H1 (cell line): Measurements from ENCODE around the gene TUBA4B. TPM values are rescaled to one million over a fixed set of nuclear protein-coding genes. Genes with fewer than 3 reads are reported as not detected.

ENCODE experiments used
- ATF2 ChIP-seq: IDR thresholded peaks from 2 replicates; pipeline ENCODE4 v1.6.1; 2012; ENCODE audit warnings: low read length, inconsistent platforms
- HDAC6 ChIP-seq: IDR thresholded peaks from one replicate; pipeline ENCODE4 v1.7.1; 2012; ENCODE audit warnings: low read depth, mild to moderate bottlenecking, inconsistent platforms, low read length, moderate library complexity
- PHF8 ChIP-seq: fragments of 200-600 bp; sonication (generic); conservative IDR thresholded peaks from 2 replicates; pipeline ENCODE4 v1.7.1; 2012; ENCODE audit warnings: low read depth, mild to moderate bottlenecking, inconsistent platforms, low read length, moderate library complexity
- TBP ChIP-seq: IDR thresholded peaks from 2 replicates; pipeline ENCODE4 v1.6.1; 2011; ENCODE audit warnings: low read depth, low read length, improper control_type of control experiment
- polyA plus RNA-seq, 7 experiments: library from polyadenylated mRNA; depleted of rRNA in 3 of 7; stranded (reverse) in 5 of 7; unstranded in 2 of 7; fragments of >200 nt in 5 of 7; fragments of 200-250 nt in 2 of 7; gene quantifications; 1 replicate in 5 of 7; 2 replicates in 1 of 7; 4 replicates in 1 of 7; pipeline versions ENCODE4 v1.2.1 to v1.2.3, GENCODE V29; 2011 to 2013; ENCODE audit warnings: missing spikeins in 2 of 7, mixed read lengths in 2 of 7
- total RNA-seq: library from RNA; stranded (reverse); fragmentation: NEBNext Ultra II Directional; extraction: Animal tissue kit (Norgen Biotek cat#: 25700); gene quantifications from 2 replicates; pipeline ENCODE4 v1.2.1, GENCODE V29; 2021

Gene TUBA4B
- total and polyA plus RNA-seq, 2 of the 8 experiments (the other 6 are each of a cell fraction or from before 2014, with no cell fraction given), result 0.08 to 0.24 TPM

- TF ChIP-seq PHF8 (no peak), HDAC6 (no peak), ATF2 (no peak), TBP (no peak)
Observed at GRCh38 chr2:219306047-219306446, 53.0 kb downstream of the TUBA4B start (continued).
